ENCODE data around the gene KBTBD12.

KBTBD12 gene

DNA sequence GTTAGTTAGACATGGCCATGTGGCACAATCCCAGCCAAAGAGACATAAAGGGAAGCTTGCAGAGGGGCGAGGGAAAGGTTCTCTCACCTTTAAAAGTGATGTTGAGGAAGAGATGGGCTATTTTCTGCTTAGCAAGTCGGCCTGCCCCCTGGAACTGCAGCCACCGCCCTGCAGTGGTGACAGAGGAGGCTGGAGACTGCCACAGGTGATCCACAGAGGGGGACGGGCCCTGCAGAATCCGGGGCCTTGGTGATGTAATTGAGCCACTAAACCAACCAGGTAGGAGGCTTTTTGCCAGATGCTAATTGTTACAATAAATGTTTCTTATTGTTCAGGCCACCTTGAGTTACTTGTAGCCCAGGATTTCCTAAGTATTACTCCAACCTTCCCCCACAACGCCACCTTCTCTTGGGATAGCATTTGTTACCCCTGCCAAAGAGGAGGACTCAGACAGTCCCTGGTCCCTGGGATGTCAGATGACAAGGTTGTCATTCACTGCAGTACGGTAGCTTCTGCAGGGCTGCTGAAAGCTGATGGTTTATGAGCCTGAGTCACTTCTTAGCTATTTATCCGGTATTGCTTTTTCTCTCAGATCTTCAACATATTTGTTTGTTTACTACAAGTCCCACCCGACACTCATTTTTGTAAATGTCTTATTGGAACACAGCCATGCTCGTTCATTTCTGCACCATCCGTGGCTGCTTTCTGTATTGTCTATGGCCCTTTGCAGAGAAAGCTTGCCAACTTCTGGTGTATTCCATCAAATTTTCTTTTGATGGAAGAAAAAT lies 73.9 kb downstream of the KBTBD12 start:
- DNase-seq = no peak

DNA sequence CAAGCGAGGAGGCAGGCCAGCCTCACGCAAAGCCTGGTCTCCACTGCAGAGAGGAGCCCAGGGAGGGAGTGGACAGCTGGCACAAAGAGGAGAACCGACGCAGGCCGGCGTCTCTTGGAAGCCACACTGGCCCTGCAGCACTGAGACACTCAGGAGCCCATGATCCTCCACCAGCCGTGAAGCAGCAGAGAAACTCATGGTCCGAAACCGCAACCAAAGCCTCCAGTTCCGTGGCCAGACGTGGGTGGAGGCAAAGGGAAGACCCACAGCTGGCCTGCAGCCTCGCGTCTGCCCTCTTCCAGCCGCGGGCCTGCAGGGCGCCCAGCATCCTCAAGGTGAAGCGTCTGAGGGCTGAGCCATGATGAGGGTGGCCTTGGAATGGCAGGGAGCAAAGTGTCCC lies 75.0 kb downstream of the KBTBD12 start:
- no peak for DNase-seq

DNA sequence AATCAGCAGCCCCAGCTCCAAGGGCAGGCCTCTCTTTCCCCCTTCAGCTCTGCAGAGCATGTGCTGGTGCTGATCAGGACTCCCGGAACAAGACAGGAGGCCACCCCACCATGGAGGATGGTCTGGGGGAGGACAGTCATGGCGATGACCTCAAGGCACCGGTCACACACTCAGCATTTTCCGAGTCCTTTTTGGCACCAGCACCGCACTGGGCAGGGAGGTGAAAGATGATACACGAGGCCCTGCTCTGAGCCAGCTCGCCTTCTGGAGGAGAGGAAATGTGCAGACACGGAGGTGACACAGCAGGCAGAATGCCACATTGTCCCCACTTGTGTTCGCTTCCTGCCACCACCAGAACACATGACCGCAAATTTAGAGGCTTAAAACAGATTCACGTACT lies 75.4 kb downstream of the KBTBD12 start:
- DNase-seq = no peak

GRCh38 chr3:127991251-127991650 lies 76.2 kb downstream of the KBTBD12 start:
- no peak for DNase-seq

GRCh38 chr3:127991681-127992080 lies 76.6 kb downstream of the KBTBD12 start:
- no peak for DNase-seq

- DNase-seq = no peak
These were observed 77.1 kb downstream of the KBTBD12 start for GRCh38 chr3:127992127-127992526.

- no peak for DNase-seq
These were observed 79.0 kb downstream of the KBTBD12 start for GRCh38 chr3:127994011-127994410.

DNA sequence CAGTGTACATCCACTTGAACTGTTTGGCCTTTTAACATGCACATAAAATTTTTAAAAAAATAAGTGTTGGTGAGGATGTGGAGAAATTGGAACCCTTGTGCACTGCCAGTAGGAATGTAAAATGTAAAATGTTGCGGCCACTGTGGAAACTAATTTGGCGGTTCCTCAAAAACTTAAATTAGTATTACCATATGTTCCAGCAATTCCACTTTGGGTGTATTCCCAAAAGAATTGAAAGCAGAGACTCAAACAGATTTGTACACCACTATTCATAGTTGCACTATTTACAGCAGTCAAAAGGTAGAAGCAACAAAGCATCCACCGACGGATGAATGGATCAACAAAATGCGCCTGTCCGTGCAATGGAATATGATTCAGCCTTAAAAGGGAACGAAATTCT lies 82.0 kb downstream of the KBTBD12 start:
- no peak for DNase-seq

GRCh38 chr3:127997961-127998360 lies 82.9 kb downstream of the KBTBD12 start:
- DNase-seq = no peak

DNA sequence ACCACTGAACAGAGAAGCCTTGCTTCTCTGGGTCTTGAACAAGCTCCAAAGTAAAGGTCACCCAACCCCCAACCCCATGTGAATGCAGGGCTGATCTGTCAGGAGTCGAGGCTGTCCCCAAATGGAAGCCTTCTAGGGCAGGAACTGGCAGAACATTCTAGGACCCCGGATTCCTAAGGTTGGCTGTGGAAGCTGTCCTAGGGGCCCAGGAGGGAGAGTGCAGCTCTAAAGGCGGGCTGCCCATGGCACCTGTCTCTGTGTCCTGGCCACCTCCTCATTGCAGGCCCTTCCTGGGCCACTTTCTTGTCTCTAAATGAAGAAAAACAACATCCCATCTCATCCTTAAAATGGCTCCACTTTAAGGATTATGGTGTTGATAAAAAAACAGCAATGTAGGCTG lies 83.6 kb downstream of the KBTBD12 start:
- no peak for DNase-seq

- DNase-seq = no peak
These were observed 84.6 kb downstream of the KBTBD12 start for GRCh38 chr3:127999509-128000106.

- DNase-seq = no peak
These were observed 86.5 kb downstream of the KBTBD12 start for GRCh38 chr3:128001576-128001975.

GRCh38 chr3:128004661-128005060 lies 89.6 kb downstream of the KBTBD12 start:
- DNase-seq = no peak

- DNase-seq = no peak
These were observed 91.3 kb downstream of the KBTBD12 start for GRCh38 chr3:128006061-128007032.

DNA sequence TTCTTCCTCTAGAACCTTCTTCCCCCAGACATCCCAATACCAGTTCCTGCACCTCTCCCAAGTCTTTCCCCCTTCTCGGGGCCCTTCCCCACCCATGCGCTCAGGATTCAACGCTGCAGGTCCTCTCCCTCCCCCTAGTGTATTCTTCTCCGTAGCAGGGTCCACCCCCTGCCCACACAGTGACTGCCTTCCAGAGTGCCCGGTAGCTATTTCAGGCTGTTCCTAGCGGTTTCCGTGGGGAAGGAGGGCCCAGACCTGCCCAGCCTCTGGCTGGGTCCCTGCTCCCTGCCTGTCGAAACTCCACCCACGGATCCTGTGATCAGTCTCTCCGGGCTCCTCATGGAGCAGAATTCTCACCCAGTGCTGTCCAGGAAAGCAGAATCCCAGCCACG lies 92.0 kb downstream of the KBTBD12 start:
- no peak for DNase-seq

DNA sequence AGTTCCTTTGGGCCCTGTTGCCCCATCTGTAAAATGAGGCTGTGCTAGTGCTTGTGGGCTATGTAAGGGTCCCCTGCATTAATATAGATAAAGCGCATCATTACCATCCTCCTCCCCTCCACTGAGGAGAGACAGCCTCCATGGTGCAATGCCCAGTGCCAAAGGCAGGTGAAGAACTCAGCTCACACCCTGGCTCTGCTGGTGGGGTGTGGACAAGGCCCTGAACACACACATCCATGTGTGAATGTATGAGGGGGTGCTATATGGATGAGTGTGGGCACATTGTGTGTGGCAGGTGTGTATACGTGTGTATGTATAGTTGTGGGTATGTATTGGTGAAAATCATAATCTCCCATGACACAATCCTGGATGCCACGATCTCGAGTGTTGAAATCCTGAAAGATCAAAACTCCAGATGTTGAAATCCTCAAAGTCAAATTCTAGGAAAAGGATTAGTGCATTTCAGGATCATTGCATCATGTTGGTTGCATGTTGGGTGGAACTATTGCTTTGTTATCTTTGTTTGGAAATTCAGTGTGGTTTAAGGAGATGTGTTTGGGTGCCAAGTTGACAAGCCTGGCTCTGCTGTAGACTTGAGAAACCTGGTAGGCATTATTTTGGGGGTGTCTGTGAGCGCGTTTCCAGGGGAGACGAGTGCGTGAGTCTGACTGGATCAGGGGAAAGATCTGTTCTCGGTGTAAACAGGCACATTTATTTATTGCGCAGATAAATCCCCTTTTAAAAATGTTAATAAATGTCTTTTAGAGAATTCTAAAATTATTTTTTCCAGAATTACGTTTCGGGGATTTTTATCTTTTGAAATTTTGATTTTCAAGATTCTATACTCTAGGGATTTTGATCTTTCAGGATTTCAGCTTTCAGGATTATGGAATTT lies 95.2 kb downstream of the KBTBD12 start:
- no peak for DNase-seq

DNA sequence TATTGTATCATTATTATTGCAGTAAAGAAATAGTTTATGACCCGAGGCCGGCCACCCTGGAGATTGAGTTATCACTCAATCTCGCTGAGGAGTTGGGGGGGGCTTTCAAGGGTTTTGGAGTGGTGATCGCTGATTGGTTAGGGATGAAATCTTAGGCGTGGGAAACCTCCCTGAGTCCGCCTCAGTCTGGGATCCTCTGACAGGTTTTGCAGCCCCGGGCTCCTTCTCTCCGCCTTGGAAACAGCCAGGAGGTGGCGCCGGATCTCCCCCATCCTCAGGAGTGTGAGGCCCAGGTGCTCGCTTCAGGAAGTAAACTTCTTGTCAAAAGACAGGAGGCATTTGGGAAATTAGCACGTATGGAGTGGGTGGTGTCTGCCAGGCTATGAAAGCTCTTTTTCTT lies 96.1 kb downstream of the KBTBD12 start:
- no peak for DNase-seq

DNA sequence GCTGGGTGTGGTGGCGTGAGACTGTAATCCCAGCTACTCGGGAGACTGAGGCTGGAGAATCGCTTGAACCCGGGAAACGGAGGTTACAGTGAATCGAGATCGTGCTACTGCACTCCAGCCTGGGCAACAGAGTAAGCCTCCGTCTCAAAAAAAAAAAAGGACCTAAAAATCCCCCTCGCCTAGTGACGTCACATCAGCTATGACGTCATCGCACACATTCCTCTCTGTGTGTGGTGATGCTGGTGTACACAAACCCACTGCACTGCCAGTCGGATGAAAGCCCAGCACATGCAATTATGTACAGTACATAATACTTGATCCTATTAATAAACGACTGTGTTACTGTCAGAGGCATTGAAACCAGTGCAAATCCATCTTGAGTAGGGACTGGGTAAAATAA lies 97.0 kb downstream of the KBTBD12 start:
- no peak for DNase-seq

DNA sequence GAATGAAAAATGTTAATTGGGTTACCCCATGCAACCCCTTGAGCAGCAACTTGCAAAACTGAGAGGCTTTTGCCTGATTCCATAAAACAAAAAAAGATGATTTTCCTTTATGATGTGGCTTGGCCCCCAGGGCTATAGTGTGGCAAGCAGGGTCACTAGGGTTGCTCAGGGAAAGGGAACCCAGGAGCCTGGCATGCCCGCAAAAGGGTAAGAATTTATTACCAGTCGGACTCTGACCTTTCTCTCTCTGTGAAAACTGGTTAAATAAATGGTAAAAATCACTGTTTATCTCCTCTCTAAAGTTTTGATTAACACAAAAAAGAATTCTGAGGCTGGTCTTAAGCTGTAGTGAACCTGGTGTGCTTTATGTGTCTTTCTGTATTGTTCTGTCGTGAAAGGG lies 99.5 kb downstream of the KBTBD12 start:
- DNase-seq = no peak

- DNase-seq = no peak
These were observed 101.5 kb downstream of the KBTBD12 start for GRCh38 chr3:128016502-128016901.

DNA sequence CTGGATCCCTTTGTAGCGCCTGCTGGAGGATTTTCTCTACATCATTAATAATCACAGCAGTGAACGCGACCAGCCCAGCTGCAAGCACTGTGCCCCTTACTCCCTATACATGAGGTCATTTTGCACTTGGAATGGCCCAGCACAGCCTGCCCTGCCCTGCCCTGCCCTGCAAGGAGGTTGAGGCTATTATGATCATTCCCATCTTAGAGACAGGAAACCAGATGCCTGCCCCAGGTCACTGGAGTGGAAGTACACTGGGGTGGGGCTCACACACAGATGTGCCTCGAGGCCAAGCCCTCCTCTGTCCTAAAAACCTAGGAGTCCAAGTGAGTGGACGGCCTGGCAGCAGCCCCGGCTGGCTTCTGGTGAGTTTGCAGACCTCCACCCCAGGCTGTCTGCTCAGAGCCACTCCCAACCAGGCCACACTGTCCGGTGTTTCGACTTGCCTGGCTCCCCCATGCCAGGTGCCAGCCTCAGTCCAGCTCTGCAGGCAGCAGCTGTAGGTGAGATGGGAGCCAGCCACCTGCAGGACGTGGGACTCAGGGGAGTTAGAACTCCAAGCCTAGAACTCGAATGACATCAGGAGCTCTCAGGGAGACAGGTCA lies 106.8 kb downstream of the KBTBD12 start:
- no peak for DNase-seq

DNA sequence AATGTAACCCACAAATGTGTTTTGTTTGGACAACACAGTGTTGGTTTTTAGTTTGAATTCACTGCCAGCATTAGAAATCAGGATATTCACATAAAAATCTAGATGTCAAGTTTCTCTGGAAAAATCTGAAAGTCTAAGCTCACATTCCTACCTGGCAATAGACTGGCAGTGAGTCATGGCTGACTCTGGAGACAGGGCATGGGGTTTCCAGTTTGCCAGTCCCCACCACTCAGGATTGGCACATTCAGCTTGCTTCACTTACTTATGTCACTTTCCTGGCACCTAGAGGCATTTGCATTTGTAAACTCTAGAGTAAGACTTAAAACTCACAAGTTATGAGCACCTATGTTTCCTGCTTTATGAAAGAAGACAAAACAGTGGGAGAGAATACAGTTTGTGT lies 118.1 kb downstream of the KBTBD12 start:
- DNase-seq = no peak
